Endothelial cell of umbilical vein (primary cell): ENCODE results near the gene OR2H1. TPM values are rescaled to one million over a fixed set of nuclear protein-coding genes. Genes with fewer than 3 reads are reported as not detected.

ENCODE experiments used
- BruUV-seq: library from RNA; stranded (reverse); fragments of 400-500 nt; replicated peaks from 2 replicates; lab custom pipeline; 2021; lab: Mats Ljungman, UMichigan
- CTCF ChIA-PET: fragments of 300-600, 350-600 bp; sonication (Branson Sonifier 250); formaldehyde crosslinking; loops from one replicate; lab custom pipeline; 2021; ENCODE audit warnings: antibody characterized with exemption, inconsistent platforms; lab: Charles Lee
- POLR2A ChIA-PET: fragments of 300-600, 350-600 bp; sonication (Branson Sonifier 250); formaldehyde crosslinking; loops from one replicate; lab custom pipeline; 2021; ENCODE audit warnings: antibody characterized with exemption, inconsistent platforms; lab: Charles Lee
- DNase-seq: peaks from one replicate; pipeline ENCODE4 v3.0.0-alpha.2; 2011; ENCODE audit warnings: low read depth, low spot score
- FAIRE-seq: peaks from 2 replicates; lab custom pipeline; 2011; peaks lifted over from hg19 to GRCh38; lab: Jason Lieb, UNC
- H2AFZ ChIP-seq: 2 replicates; pipeline ENCODE4 v1.6.0; 2012; ENCODE audit warnings: low read depth, low read length, control low read depth, inconsistent platforms
- H3K27ac ChIP-seq: 2 replicates; pipeline ENCODE4 v1.5.1; 2011; ENCODE audit warnings: low read depth, mild to moderate bottlenecking, control low read depth, low read length, moderate library complexity; ENCODE audit not compliant: insufficient read depth
- H3K27me3 ChIP-seq, 2 experiments: 2 replicates each; pipeline versions ENCODE4 v1.6.0 to v1.6.1; 2011; ENCODE audit warnings: low read length in 2 of 2, mixed read lengths in 1 of 2; ENCODE audit not compliant: control insufficient read depth in 2 of 2, insufficient read depth in 2 of 2
- H3K36me3 ChIP-seq, 2 experiments: 2 replicates in 1 of 2; 3 replicates in 1 of 2; pipeline ENCODE4 v1.5.1; 2011; ENCODE audit warnings: low read length in 2 of 2, mild to moderate bottlenecking in 1 of 2, moderate library complexity in 1 of 2; ENCODE audit not compliant: control insufficient read depth in 2 of 2, insufficient read depth in 2 of 2; ENCODE audit errors: extremely low read depth in 1 of 2
- H3K4me1 ChIP-seq: 3 replicates; pipeline ENCODE4 v1.5.1; 2011; ENCODE audit warnings: mild to moderate bottlenecking, low read length; ENCODE audit not compliant: control insufficient read depth, insufficient read depth; ENCODE audit errors: extremely low read depth
- H3K4me2 ChIP-seq: 2 replicates; pipeline ENCODE4 v1.6.1; 2011; ENCODE audit warnings: low read length, control low read depth, mixed read lengths; ENCODE audit not compliant: insufficient read depth
- H3K4me3 ChIP-seq, 3 experiments: fragments of 200-600 bp in 1 of 3; sonication (generic), shearing (Covaris generic) in 1 of 3; replicated peaks in 1 of 3; 2 replicates each; pipeline ENCODE4 v1.5.1; 2011 to 2016; ENCODE audit warnings: control low read depth in 3 of 3, low read length in 3 of 3, mild to moderate bottlenecking in 2 of 3, inconsistent platforms in 1 of 3, low read depth in 1 of 3, moderate library complexity in 1 of 3; ENCODE audit not compliant: insufficient read depth in 1 of 3
- H3K79me2 ChIP-seq: 2 replicates; pipeline ENCODE4 v1.6.0; 2012; ENCODE audit warnings: low read length, inconsistent platforms; ENCODE audit not compliant: control insufficient read depth, insufficient read depth
- H3K9ac ChIP-seq: replicated peaks from 2 replicates; pipeline ENCODE3; 2011; ENCODE audit warnings: low read length, control low read depth; ENCODE audit not compliant: insufficient read depth; ENCODE audit errors: extremely low read depth
- H3K9me1 ChIP-seq: replicated peaks from 3 replicates; pipeline ENCODE4 v1.6.0; 2011; ENCODE audit warnings: mild to moderate bottlenecking, low read length; ENCODE audit not compliant: control insufficient read depth, insufficient read depth; ENCODE audit errors: extremely low read depth
- H3K9me3 ChIP-seq: replicated peaks from 2 replicates; pipeline ENCODE4 v1.5.1; 2012; ENCODE audit warnings: low read length, inconsistent platforms; ENCODE audit not compliant: control insufficient read depth, insufficient read depth
- H4K20me1 ChIP-seq: replicated peaks from 2 replicates; pipeline ENCODE3; 2011; ENCODE audit warnings: mild to moderate bottlenecking, low read length; ENCODE audit not compliant: control insufficient read depth, insufficient read depth; ENCODE audit errors: extremely low read depth
- EZH2 ChIP-seq: IDR thresholded peaks from 2 replicates; pipeline ENCODE4 v1.6.1; 2012; ENCODE audit warnings: borderline replicate concordance, low read depth, mild to moderate bottlenecking, moderate library complexity, low read length, inconsistent platforms; ENCODE audit not compliant: severe bottlenecking
- FOS ChIP-seq: IDR thresholded peaks from 2 replicates; pipeline ENCODE4 v1.6.1; 2011; ENCODE audit warnings: mild to moderate bottlenecking, low read length, moderate library complexity, borderline replicate concordance; ENCODE audit not compliant: insufficient read depth
- GATA2 ChIP-seq: IDR thresholded peaks from 2 replicates; pipeline ENCODE4 v1.7.0; 2011; ENCODE audit warnings: low read depth, mild to moderate bottlenecking, moderate library complexity, mixed read lengths, low read length; ENCODE audit not compliant: insufficient read length, insufficient read depth
- JUN ChIP-seq: IDR thresholded peaks from 2 replicates; pipeline ENCODE4 v1.6.1; 2011; ENCODE audit warnings: borderline replicate concordance, low read depth; ENCODE audit not compliant: insufficient read length, insufficient read depth
- MYC ChIP-seq: IDR thresholded peaks from one replicate; pipeline ENCODE4 v1.6.1; 2011; ENCODE audit warnings: mild to moderate bottlenecking, low read depth, low read length
- POLR2A ChIP-seq: IDR thresholded peaks from 2 replicates; pipeline ENCODE4 v1.6.1; 2012; ENCODE audit warnings: low read depth, mild to moderate bottlenecking, control low read depth, low read length
- POLR2AphosphoS5 ChIP-seq: IDR thresholded peaks from 2 replicates; pipeline ENCODE4 v1.6.1; 2012; ENCODE audit warnings: low read depth, mild to moderate bottlenecking, control low read depth, low read length, moderate library complexity; ENCODE audit not compliant: insufficient read depth
- dilution Hi-C: fragments of 300-500 bp; cut with MboI; formaldehyde crosslinking; loops from one replicate; pipeline ENCODE4 v1.15.0; 2019; ENCODE audit warnings: low sequenced_read_pairs; ENCODE audit not compliant: extremely low pct_ligation_motif_present
- intact Hi-C: fragments of 100-400 bp; cut with micrococcal nuclease; formaldehyde crosslinking; loops from one replicate; pipeline ENCODE4 v1.10.0; 2022
- polyA plus RNA-seq, 4 experiments: library from polyadenylated mRNA; depleted of rRNA in 3 of 4; stranded (reverse) in 3 of 4; unstranded in 1 of 4; fragments of >200 nt; gene quantifications; 2 replicates each; pipeline versions ENCODE4 v1.2.1 to v1.2.3, GENCODE V29; 2011 to 2012; ENCODE audit warnings: missing spikeins in 1 of 4
- total RNA-seq: library from RNA; stranded (reverse); gene quantifications from 2 replicates; pipeline ENCODE4 v1.2.3, GENCODE V29; 2021
- TF ChIP-seq, protein P1 (sequence below), 2 donors: IDR thresholded peaks; 1 replicate in 1 of 2; 2 replicates in 1 of 2; pipeline ENCODE4 v1.5.1; 2011; ENCODE audit warnings: low read length in 2 of 2, mild to moderate bottlenecking in 2 of 2, moderate library complexity in 2 of 2, control low read depth in 1 of 2, inconsistent platforms in 1 of 2, low read depth in 1 of 2; ENCODE audit not compliant: insufficient read depth in 1 of 2; ENCODE audit errors: extremely low read depth in 1 of 2
- TF ChIP-seq, protein P2 (sequence below): IDR thresholded peaks from 2 replicates; pipeline ENCODE4 v1.6.1; 2011; ENCODE audit not compliant: insufficient read depth, insufficient read length

Gene OR2H1
- total and polyA plus RNA-seq, 2 donors (not counting 3 experiments of a cell fraction or from before 2014, with no cell fraction given), result not detected

- H3K4me2 ChIP-seq, result no peak overlapping the region
- DNase-seq (no peak), FAIRE-seq (no peak)
- no peaks in the 10 kb centered on the region for H3K79me2 ChIP-seq
- no peak overlapping the region for H3K4me3 ChIP-seq
- no peaks in the 10 kb centered on the region for H3K9me3 ChIP-seq
- H3K27me3 ChIP-seq, result no peaks in the 10 kb centered on the region
- no peak overlapping the region for H3K9ac ChIP-seq
- H3K9me1 ChIP-seq, result no peaks in the 10 kb centered on the region
- no TSS peak for BruUV-seq
- dilution Hi-C loops, result no loop called here
- CTCF ChIA-PET, result no interaction called here
- TF ChIP-seq MYC, result no peak
- no peak for TF ChIP-seq JUN
- TF ChIP-seq EZH2, result no peak
- no peak for TF ChIP-seq GATA2
- TF ChIP-seq POLR2A, result no peak
- TF ChIP-seq, protein P1, sequence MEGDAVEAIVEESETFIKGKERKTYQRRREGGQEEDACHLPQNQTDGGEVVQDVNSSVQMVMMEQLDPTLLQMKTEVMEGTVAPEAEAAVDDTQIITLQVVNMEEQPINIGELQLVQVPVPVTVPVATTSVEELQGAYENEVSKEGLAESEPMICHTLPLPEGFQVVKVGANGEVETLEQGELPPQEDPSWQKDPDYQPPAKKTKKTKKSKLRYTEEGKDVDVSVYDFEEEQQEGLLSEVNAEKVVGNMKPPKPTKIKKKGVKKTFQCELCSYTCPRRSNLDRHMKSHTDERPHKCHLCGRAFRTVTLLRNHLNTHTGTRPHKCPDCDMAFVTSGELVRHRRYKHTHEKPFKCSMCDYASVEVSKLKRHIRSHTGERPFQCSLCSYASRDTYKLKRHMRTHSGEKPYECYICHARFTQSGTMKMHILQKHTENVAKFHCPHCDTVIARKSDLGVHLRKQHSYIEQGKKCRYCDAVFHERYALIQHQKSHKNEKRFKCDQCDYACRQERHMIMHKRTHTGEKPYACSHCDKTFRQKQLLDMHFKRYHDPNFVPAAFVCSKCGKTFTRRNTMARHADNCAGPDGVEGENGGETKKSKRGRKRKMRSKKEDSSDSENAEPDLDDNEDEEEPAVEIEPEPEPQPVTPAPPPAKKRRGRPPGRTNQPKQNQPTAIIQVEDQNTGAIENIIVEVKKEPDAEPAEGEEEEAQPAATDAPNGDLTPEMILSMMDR (IDR thresholded peaks at IDR 0.05; ENCODE audit: extremely low read depth in 1 of 2, insufficient read depth in 1 of 2, low read depth in 1 of 2, low read length in 2 of 2), result no peak
- TF ChIP-seq FOS, result no peak
- no peaks in the 10 kb centered on the region for H3K4me1 ChIP-seq
- no peaks in the 10 kb centered on the region for H3K36me3 ChIP-seq
- H2AFZ ChIP-seq, result no peak overlapping the region
- H4K20me1 ChIP-seq, result no peaks in the 10 kb centered on the region
- intact Hi-C loops, result no loop called here
- no peak overlapping the region for H3K27ac ChIP-seq
- POLR2A ChIA-PET, result no interaction called here
These were observed 50.4 kb downstream of the OR2H1 start for GRCh38 chr6:29507319-29507718.

GRCh38 chr6:29509239-29509638 lies 52.3 kb downstream of the OR2H1 start:
- H3K9ac ChIP-seq, result no peak overlapping the region
- no peaks in the 10 kb centered on the region for H3K79me2 ChIP-seq
- H3K9me1 ChIP-seq, result no peaks in the 10 kb centered on the region
- no TSS peak for BruUV-seq
- no peaks in the 10 kb centered on the region for H3K27me3 ChIP-seq
- no peak overlapping the region for H3K4me2 ChIP-seq
- H4K20me1 ChIP-seq, result no peaks in the 10 kb centered on the region
- no peak for DNase-seq
- dilution Hi-C loops (no loop called here), intact Hi-C loops (no loop called here)
- CTCF ChIA-PET, result no interaction called here
- no peak overlapping the region for H3K27ac ChIP-seq
- H3K36me3 ChIP-seq, result no peaks in the 10 kb centered on the region
- POLR2A ChIA-PET, result no interaction called here
- H3K4me1 ChIP-seq, result no peaks in the 10 kb centered on the region
- TF ChIP-seq, protein P2, sequence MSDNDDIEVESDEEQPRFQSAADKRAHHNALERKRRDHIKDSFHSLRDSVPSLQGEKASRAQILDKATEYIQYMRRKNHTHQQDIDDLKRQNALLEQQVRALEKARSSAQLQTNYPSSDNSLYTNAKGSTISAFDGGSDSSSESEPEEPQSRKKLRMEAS, result no peak
- TF ChIP-seq POLR2AphosphoS5 (no peak), MYC (no peak), EZH2 (no peak), JUN (no peak)
- TF ChIP-seq, protein P1 (IDR thresholded peaks at IDR 0.05; ENCODE audit: extremely low read depth in 1 of 2, insufficient read depth in 1 of 2, low read depth in 1 of 2, low read length in 2 of 2), result no peak
- H2AFZ ChIP-seq, result no peak overlapping the region
- no peak for FAIRE-seq
- H3K4me3 ChIP-seq, result no peak overlapping the region
- H3K9me3 ChIP-seq, result no peaks in the 10 kb centered on the region
